HepG2 (cell line): ENCODE results near the gene LOC128125822.

Experiments
- ATAC-seq: fragments of 200-7000 bp; cut with Tn5 transposase; 3 replicates; pipeline ENCODE4 v1.9.1; 2020; ENCODE audit warnings: mild to moderate bottlenecking, moderate library complexity
- BruUV-seq: library from RNA; stranded (reverse); fragments of 400-500 nt; replicated peaks from 2 replicates; lab custom pipeline; 2021; lab: Mats Ljungman, UMichigan
- CTCF ChIA-PET: fragments of 300-600 bp; formaldehyde crosslinking; extraction: SDS; loops from one replicate; lab custom pipeline; 2021; ENCODE audit warnings: low total read pairs, inconsistent platforms, low intra/inter-chr PET ratio; lab: Yijun Ruan, JAX
- POLR2A ChIA-PET: fragments of 350-600 bp; sonication (Branson Sonifier 250); formaldehyde crosslinking; loops from one replicate; lab custom pipeline; 2020; ENCODE audit warnings: antibody characterized with exemption, inconsistent platforms; lab: Yijun Ruan, JAX
- DNase-seq: peaks from one replicate; pipeline ENCODE4 v3.0.0-alpha.2; 2015; ENCODE audit warnings: low spot score
- FAIRE-seq: peaks from 3 replicates; lab custom pipeline; 2011; peaks lifted over from hg19 to GRCh38; lab: Jason Lieb, UNC
- H2AFZ ChIP-seq: one replicate; pipeline ENCODE4 v1.6.1; 2011; ENCODE audit warnings: low read length, inconsistent platforms
- H3K27ac ChIP-seq: fragments of 300-600 bp; 3 replicates; pipeline ENCODE4 v1.8.0; 2011; ENCODE audit warnings: mixed run types, mild to moderate bottlenecking, mixed read lengths, low read length, inconsistent platforms; ENCODE audit not compliant: insufficient read depth; ENCODE audit errors: extremely low read length
- H3K27me3 ChIP-seq, 2 experiments: fragments of 200-600 bp in 1 of 2; 2 replicates in 1 of 2; 3 replicates in 1 of 2; pipeline versions ENCODE4 v1.6.0 to v1.8.0; 2011; ENCODE audit warnings: low read length in 2 of 2, mild to moderate bottlenecking in 2 of 2, moderate library complexity in 2 of 2, inconsistent platforms in 1 of 2; ENCODE audit not compliant: insufficient read depth in 2 of 2, control insufficient read depth in 1 of 2
- H3K36me3 ChIP-seq, 2 experiments: fragments of 200-600 bp in 1 of 2; replicated peaks in 1 of 2; 2 replicates in 1 of 2; 3 replicates in 1 of 2; pipeline versions ENCODE4 v1.5.1 to v1.8.0; 2011; ENCODE audit warnings: low read length in 2 of 2, inconsistent platforms in 1 of 2; ENCODE audit not compliant: insufficient read depth in 2 of 2, control insufficient read depth in 1 of 2
- H3K4me1 ChIP-seq: 2 replicates; pipeline ENCODE4 v1.5.1; 2012; ENCODE audit warnings: low read length, inconsistent platforms; ENCODE audit not compliant: insufficient read depth
- H3K4me2 ChIP-seq: 2 replicates; pipeline ENCODE4 v1.6.0; 2011; ENCODE audit warnings: low read depth, low read length, inconsistent platforms
- H3K4me3 ChIP-seq, 3 experiments: fragments of 200-600 bp in 1 of 3; sonication (generic), shearing (Covaris generic) in 1 of 3; replicated peaks in 1 of 3; 2 replicates each; pipeline ENCODE4 v1.5.1; 2011 to 2016; ENCODE audit warnings: low read length in 3 of 3, inconsistent platforms in 2 of 3, low read depth in 2 of 3, mild to moderate bottlenecking in 2 of 3, control low read depth in 1 of 3, mixed read lengths in 1 of 3; ENCODE audit not compliant: insufficient read depth in 1 of 3
- H3K79me2 ChIP-seq: one replicate; pipeline ENCODE4 v1.6.1; 2011; ENCODE audit warnings: low read length, inconsistent platforms; ENCODE audit not compliant: insufficient read depth
- H3K9ac ChIP-seq: 2 replicates; pipeline ENCODE4 v1.6.0; 2011; ENCODE audit warnings: mild to moderate bottlenecking, low read depth, low read length, inconsistent platforms; ENCODE audit not compliant: insufficient read depth
- H3K9me3 ChIP-seq: 2 replicates; pipeline ENCODE4 v1.5.1; 2012; ENCODE audit warnings: mild to moderate bottlenecking, low read length
- H4K20me1 ChIP-seq: 2 replicates; pipeline ENCODE4 v1.6.0; 2011; ENCODE audit warnings: inconsistent platforms, mild to moderate bottlenecking, low read length, moderate library complexity; ENCODE audit not compliant: insufficient read depth
- CHD2 ChIP-seq: IDR thresholded peaks from 2 replicates; pipeline ENCODE4 v1.6.1; 2011; ENCODE audit warnings: low read depth, low read length, improper control_type of control experiment
- ELF1 ChIP-seq: sonication (generic); formaldehyde crosslinking; IDR thresholded peaks from 2 replicates; pipeline ENCODE4 v1.4.0; 2020; ENCODE audit warnings: missing genetic modification reagents
- POLR2AphosphoS2 ChIP-seq: IDR thresholded peaks from 2 replicates; pipeline ENCODE4 v1.6.1; 2011; ENCODE audit warnings: low read depth, low read length, improper control_type of control experiment
- RBM22 ChIP-seq: fragments of 200-400 bp; formaldehyde crosslinking; optimal IDR thresholded peaks from 2 replicates; pipeline ENCODE3; 2017; ENCODE audit warnings: mild to moderate bottlenecking, low read length, moderate library complexity
- THYN1 ChIP-seq: sonication (generic); formaldehyde crosslinking; IDR thresholded peaks from 2 replicates; pipeline ENCODE4 v1.8.1; 2023; ENCODE audit warnings: low read depth, mild to moderate bottlenecking, moderate library complexity, missing genetic modification reagents, borderline replicate concordance
- YY1 ChIP-seq: IDR thresholded peaks from 2 replicates; pipeline ENCODE4 v1.6.1; 2011; ENCODE audit warnings: low read length, low read depth, moderate library complexity, mild to moderate bottlenecking; ENCODE audit not compliant: insufficient read depth, insufficient replicate concordance
- ZNF205 ChIP-seq: IDR thresholded peaks from 2 replicates; pipeline ENCODE4 v1.6.1; 2018; ENCODE audit warnings: missing biosample characterization, missing genetic modification reagents
- ZNF263 ChIP-seq: sonication (generic); formaldehyde crosslinking; IDR thresholded peaks from 2 replicates; pipeline ENCODE4 v1.4.0; 2020; ENCODE audit warnings: missing genetic modification reagents
- ZNF460 ChIP-seq: sonication (generic); formaldehyde crosslinking; IDR thresholded peaks from 2 replicates; pipeline ENCODE4 v1.5.1; 2020; ENCODE audit warnings: missing genetic modification reagents, mild to moderate bottlenecking, borderline replicate concordance
- WGBS: methylation state at CpG from one replicate; pipeline ENCODE4 v1.1.6; 2017; ENCODE audit warnings: low lambda C conversion rate; 5-methylcytosine and 5-hydroxymethylcytosine counted together
- in situ Hi-C: cut with HindIII; loops from 2 replicates; pipeline ENCODE4 v1.10.0; 2017; ENCODE audit warnings: low pct_unique_long_range_greater_than_20kb; ENCODE audit not compliant: extremely low pct_ligation_motif_present
- intact Hi-C: fragments of 100-400 bp; cut with micrococcal nuclease; formaldehyde crosslinking; loops from one replicate; pipeline ENCODE4 v1.10.0; 2022; ENCODE audit not compliant: unreplicated experiment
- TF ChIP-seq, protein P1 (sequence below): sonication (generic); formaldehyde crosslinking; IDR thresholded peaks from 2 replicates; pipeline ENCODE4 v1.5.0; 2020; ENCODE audit warnings: mild to moderate bottlenecking, missing genetic modification reagents, borderline replicate concordance
- TF ChIP-seq, protein P2 (sequence below): sonication (generic); formaldehyde crosslinking; IDR thresholded peaks from 2 replicates; pipeline ENCODE4 v1.5.0; 2020; ENCODE audit warnings: mild to moderate bottlenecking, missing genetic modification reagents
- TF ChIP-seq, protein P3 (sequence below): sonication (generic); formaldehyde crosslinking; IDR thresholded peaks from 2 replicates; pipeline ENCODE4 v1.8.0; 2022; ENCODE audit warnings: mild to moderate bottlenecking, missing genetic modification reagents, moderate library complexity
- TF ChIP-seq, protein P4 (sequence below): sonication (generic); formaldehyde crosslinking; IDR thresholded peaks from 2 replicates; pipeline ENCODE4 v1.5.0; 2020; ENCODE audit warnings: missing genetic modification reagents
- TF ChIP-seq, protein P5 (sequence below): sonication (generic); formaldehyde crosslinking; IDR thresholded peaks from 2 replicates; pipeline ENCODE4 v1.8.0; 2022; ENCODE audit warnings: missing genetic modification reagents, mild to moderate bottlenecking, inconsistent platforms, borderline replicate concordance

LOC128125822 gene

DNA sequence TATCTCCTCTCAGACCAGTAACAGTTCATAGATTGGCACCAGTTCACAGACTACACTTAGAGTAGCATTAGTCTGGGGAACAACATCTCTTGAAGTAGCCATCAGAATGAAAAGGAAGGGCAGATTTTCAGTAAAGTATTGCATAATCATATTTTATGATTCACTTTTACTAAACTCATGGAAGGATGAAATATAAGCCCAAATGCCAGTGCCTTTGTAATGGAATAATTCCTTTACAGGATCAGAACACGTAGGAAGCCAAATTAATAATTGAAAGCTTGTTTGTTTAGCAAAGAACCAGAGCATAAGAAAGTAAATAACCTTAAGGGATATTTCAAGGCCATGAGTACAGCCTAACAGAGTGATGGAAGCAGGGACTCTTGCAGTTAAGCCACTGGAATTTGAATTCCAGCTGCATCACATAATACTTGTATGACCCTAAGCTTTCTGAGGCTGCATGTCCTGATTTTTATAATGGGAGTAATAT lies 11.4 kb upstream of the LOC128125822 start (continued):
- TF ChIP-seq, protein P1, sequence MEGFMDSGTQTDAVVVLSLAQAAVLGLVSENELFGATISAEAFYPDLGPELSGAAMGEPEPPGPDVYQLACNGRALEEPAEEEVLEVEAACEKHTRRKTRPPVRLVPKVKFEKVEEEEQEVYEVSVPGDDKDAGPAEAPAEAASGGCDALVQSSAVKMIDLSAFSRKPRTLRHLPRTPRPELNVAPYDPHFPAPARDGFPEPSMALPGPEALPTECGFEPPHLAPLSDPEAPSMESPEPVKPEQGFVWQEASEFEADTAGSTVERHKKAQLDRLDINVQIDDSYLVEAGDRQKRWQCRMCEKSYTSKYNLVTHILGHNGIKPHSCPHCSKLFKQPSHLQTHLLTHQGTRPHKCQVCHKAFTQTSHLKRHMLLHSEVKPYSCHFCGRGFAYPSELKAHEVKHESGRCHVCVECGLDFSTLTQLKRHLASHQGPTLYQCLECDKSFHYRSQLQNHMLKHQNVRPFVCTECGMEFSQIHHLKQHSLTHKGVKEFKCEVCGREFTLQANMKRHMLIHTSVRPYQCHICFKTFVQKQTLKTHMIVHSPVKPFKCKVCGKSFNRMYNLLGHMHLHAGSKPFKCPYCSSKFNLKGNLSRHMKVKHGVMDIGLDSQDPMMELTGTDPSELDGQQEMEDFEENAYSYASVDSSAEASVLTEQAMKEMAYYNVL (CRISPR knock-in tag), result no peak
- TF ChIP-seq ZNF460 (no peak), ZNF205 (peak; percentile 66; the same call in 1 of the 2 replicates), ZNF263 (CRISPR knock-in tag) (no peak), POLR2AphosphoS2 (no peak)
- TF ChIP-seq, protein P2, sequence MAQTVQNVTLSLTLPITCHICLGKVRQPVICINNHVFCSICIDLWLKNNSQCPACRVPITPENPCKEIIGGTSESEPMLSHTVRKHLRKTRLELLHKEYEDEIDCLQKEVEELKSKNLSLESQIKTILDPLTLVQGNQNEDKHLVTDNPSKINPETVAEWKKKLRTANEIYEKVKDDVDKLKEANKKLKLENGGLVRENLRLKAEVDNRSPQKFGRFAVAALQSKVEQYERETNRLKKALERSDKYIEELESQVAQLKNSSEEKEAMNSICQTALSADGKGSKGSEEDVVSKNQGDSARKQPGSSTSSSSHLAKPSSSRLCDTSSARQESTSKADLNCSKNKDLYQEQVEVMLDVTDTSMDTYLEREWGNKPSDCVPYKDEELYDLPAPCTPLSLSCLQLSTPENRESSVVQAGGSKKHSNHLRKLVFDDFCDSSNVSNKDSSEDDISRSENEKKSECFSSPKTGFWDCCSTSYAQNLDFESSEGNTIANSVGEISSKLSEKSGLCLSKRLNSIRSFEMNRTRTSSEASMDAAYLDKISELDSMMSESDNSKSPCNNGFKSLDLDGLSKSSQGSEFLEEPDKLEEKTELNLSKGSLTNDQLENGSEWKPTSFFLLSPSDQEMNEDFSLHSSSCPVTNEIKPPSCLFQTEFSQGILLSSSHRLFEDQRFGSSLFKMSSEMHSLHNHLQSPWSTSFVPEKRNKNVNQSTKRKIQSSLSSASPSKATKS (CRISPR knock-in tag), result no peak
- TF ChIP-seq, protein P3, sequence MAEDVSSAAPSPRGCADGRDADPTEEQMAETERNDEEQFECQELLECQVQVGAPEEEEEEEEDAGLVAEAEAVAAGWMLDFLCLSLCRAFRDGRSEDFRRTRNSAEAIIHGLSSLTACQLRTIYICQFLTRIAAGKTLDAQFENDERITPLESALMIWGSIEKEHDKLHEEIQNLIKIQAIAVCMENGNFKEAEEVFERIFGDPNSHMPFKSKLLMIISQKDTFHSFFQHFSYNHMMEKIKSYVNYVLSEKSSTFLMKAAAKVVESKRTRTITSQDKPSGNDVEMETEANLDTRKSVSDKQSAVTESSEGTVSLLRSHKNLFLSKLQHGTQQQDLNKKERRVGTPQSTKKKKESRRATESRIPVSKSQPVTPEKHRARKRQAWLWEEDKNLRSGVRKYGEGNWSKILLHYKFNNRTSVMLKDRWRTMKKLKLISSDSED (CRISPR knock-in tag), result no peak

DNA sequence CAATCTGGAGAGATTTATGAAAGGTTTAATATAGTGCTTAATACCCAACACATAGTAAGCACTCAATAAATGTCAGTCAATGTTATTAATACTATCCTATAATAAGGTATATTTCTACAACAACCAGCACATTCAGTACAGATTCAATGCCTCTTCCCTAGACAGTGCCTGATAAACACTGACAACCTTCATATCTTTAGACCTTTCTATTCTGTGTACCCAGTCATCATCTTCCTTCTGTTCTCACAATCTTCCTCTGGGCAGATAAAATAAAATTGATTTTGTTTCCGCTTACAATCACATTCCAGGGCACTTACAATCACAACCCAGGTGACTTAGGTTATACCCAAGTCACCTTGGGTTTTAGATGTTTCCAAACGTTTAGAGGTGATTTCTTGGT lies 11.0 kb upstream of the LOC128125822 start:
- Histone ChIP-seq H4K20me1 (no peaks in the 10 kb centered on the region), H3K4me3 (no peak overlapping the region), H2AFZ (no peak overlapping the region), H3K79me2 (peaks cover 85% of the 10 kb centered on the region), H3K27ac (peak overlapping the region; percentile 27), H3K9ac (no peak overlapping the region), H3K4me2 (0 out of 2 replicates have a peak overlapping the region, but pooled peaks have one; percentile 8), H3K4me1 (peaks cover 77% of the 10 kb centered on the region), H3K27me3 (no peaks in the 10 kb centered on the region), H3K36me3 (peaks cover 1 to 8% of the 10 kb centered on the region in 2 experiments; a peak in 3 of 5 replicates), H3K9me3 (no peaks in the 10 kb centered on the region)
- CTCF ChIA-PET, result no interaction called here
- ATAC-seq (peak; percentile 24), DNase-seq (no peak), FAIRE-seq (no peak)
- in situ Hi-C loops, result no loop called here
- BruUV-seq, result no TSS peak
- WGBS, result 82% methylated on average over 2 of the region's 2 CpGs
- intact Hi-C loops, result no loop called here
- POLR2A ChIA-PET, result interaction anchor here (0.7 to 2.0 kb wide), 8 partner anchors 9 to 103 kb away, joined by 3 to 8 read pairs (median 5); no protein-coding TSS in a partner anchor
- TF ChIP-seq RBM22 (peak; percentile 19), CHD2 (no peak), ELF1 (CRISPR knock-in tag) (no peak), THYN1 (0 out of 2 replicates have a peak, but pooled peaks have one; percentile 54), YY1 (no peak)
- TF ChIP-seq, protein P4, sequence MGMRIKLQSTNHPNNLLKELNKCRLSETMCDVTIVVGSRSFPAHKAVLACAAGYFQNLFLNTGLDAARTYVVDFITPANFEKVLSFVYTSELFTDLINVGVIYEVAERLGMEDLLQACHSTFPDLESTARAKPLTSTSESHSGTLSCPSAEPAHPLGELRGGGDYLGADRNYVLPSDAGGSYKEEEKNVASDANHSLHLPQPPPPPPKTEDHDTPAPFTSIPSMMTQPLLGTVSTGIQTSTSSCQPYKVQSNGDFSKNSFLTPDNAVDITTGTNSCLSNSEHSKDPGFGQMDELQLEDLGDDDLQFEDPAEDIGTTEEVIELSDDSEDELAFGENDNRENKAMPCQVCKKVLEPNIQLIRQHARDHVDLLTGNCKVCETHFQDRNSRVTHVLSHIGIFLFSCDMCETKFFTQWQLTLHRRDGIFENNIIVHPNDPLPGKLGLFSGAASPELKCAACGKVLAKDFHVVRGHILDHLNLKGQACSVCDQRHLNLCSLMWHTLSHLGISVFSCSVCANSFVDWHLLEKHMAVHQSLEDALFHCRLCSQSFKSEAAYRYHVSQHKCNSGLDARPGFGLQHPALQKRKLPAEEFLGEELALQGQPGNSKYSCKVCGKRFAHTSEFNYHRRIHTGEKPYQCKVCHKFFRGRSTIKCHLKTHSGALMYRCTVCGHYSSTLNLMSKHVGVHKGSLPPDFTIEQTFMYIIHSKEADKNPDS, result no peak
- TF ChIP-seq, protein P5, sequence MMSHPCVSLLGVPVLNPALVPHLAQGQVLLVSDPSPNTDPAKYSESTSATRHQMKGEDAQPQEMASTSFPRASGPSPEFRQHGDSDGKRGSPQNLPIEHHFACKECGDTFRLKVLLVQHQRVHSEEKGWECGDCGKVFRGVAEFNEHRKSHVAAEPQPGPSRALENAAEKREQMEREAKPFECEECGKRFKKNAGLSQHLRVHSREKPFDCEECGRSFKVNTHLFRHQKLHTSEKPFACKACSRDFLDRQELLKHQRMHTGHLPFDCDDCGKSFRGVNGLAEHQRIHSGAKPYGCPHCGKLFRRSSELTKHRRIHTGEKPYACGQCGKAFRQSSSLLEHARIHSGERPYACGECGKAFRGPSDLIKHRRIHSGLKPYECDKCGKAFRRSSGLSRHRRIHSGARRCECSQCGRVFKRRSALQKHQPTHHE (CRISPR knock-in tag), result no peak
